Activated CD8-positive, alpha-beta memory T cell treated with anti-CD3 and anti-CD28 coated beads, Interleukin-2, amount 50 U/mL, for 4 hours (primary cell): ENCODE results near the gene SCIMP.
"Not testable (repeated sequence)": the region's sequence is repeated elsewhere in the genome, so short reads cannot be mapped to it uniquely, and the experiment has no call there.

Experiments used
- DNase-seq: peaks from one replicate; pipeline ENCODE4 v3.0.0-alpha.2; 2020

The SCIMP gene

DNA sequence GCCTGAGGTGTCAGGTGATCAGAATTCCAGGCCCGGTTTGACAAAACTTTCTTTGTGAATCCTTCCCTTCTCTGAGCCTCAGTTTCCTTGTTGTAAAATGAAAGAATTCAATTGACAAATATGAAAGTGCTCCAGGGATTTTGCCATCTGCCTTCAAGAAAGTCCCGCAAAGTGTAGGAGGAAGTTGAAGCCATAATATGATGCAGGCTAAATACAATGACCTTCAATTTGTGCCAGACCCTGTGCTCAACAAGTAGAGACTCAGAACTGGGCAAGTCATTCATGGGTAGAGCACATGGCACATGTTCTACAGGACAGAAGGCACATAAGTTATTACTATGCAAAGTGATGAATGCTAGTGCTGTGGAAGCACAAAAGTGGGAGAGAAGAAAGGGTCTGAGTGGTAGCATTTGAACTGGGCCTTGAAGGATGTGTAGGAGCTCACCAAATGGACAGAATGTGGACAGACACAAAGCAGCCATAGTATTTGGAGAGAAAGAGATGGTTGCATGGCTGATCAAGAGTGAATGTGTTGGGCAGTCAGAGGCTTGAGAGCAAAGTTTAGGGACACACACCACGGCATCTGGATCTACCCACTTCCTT is 2.4 kb upstream of the SCIMP start:
- DNase-seq: no peak

DNA sequence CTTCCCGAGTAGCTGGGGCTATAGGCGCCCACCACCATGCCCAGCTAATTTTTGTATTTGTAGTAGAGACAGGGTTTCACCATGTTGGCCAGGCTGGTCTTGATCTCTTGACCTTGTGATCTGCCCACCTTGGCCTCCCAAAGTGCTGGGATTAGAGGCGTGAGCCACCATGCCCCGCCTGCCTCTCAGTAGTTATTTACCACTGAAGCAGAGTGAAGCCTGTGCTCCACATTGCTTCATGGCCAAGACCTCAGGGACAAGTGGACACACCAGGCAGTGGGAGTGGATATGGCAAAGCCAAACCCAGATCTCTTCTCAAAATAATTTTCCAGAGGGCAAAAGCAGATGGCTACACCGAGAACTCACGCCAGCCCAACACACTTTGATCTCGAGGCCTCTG is 1.2 kb downstream of the SCIMP start:
- DNase-seq: not testable (repeated sequence)

DNA sequence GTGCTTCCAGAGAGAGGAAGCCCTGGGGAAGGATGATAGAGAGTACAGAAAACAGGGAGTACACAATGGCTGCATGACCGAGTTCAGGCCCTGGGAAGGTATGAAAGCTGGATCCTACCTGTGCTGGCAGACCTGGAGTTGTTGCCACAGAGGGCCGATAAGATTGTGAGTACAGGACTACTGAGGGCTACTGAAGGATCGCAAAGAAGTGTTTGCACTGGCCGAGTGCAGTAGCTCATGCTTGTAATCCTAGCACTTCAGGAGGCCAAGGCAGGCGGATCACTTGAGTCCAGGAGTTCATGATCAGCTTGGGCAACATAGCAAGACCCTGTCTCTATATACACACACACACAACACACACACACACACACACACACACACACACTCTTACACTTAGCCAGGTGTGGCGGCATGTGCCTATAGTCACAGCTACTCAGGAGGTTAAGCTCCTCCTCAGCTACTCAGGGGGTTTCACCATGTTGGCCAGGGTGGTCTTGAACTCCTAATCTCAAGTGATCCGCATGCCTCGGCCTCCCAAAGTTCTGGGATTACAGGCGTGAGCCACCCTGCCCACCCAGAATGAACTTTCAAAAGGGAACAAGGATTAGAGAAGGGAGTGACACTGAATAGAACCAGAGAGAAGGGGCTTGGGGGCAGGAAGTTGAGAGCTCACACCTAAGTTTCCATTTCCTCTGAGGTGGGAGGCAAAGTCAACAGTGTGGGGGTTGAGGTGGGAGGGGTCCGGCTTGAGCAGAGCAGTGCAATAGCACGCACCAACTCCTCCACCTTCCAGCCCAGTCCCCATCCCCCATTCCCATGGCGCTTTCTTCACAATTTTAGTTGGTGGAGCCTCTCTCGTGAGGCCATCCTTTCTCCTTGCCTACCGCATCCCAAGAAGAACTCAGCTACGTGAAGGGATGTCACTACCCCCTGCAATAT is 7.5 kb downstream of the SCIMP start:
- DNase-seq: peak; percentile 44

DNA sequence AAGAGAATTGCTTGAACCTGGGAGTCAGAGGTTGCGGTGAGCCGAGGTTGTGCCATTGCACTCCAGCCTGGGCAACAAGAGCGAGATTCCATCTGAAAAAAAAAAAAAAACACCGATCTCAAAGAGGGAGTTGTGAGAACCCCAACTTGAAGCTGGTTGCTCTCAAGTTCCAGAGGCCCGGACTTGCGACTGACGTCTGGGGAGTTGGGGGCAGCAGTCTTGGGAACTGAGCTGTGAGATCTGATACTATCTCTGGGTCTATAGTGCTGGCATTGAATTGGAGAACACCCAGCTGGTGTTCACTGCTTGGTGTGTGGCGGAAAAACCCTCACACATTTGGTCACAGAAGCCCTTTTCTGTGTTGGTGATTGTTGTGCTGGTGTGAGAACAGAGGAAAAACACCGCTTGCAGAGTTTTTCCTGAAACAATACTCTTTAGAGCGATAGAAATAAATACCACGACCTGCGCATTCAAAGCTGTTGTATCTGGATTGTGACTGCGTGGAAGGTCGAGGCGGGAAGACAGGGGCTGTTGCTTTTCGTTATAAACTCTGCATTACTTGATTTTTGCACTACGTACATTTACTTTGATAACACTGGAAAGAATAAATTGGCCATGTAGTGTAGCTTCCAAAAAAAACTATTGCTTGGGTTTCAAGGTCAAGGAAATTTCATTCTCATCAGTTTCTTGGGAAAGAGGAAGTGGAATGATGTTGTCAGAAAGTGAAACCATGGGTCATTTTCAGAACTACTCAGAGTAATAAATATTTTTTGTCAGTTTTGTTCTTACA is 8.8 kb downstream of the SCIMP start:
- no peak for DNase-seq

DNA sequence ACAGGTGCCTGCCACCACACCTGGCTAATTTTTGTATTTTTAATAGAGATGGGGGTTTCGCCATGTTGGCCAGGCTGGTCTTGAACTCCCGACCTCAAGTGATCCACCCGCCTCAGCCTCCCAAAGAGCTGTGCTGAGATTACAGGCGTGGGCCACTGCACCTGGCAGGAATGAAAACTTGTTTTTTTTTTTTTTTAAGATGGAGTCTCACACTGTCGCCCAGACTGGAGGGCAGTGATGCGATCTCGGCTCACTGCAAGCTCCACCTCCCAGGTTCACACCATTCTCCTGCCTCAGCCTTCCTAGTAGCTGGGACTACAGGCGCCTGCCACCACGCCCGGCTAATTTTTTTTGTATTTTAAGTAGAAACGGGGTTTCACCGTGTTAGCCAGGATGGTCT is 12.7 kb downstream of the SCIMP start:
- DNase-seq: not testable (repeated sequence)

DNA sequence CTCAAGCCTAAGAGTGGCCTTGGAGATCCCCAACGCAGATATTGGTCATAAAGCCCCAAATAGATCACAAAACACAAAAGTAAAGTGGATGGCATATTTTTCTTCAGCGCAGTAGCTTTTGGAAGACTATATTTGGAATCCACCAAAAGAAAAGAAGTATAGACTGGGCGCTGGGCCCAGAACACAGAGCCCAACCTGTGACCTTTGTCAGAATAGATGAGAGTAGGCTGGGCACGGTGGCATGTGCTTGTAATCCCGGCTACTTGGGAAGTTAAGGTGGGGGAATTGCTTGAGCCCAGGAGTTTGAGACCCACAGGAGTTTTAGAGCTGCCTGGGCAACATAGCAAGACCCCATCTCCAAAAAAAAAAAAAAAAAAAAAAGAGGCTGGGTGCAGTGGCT is 14.6 kb downstream of the SCIMP start:
- DNase-seq: no peak

DNA sequence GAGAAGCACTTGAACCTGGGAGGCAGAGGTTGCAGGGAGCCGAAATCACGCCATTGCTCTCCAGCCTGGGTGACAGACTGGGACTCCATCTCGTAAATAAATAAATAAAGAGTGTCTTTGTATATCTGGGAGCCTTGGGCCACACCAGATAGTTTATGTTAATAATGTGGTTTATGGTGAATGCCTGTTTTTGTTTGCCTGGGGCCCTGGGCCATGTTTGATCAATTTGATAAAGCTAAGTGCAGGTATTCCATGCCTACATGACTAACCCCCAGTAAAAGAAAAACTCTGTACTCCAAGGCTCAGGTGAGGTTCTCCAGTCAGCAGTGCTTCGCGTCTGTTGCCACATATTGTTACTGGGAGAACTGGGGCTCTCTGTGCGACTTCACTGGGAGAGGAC is 15.1 kb downstream of the SCIMP start:
- DNase-seq: no peak

DNA sequence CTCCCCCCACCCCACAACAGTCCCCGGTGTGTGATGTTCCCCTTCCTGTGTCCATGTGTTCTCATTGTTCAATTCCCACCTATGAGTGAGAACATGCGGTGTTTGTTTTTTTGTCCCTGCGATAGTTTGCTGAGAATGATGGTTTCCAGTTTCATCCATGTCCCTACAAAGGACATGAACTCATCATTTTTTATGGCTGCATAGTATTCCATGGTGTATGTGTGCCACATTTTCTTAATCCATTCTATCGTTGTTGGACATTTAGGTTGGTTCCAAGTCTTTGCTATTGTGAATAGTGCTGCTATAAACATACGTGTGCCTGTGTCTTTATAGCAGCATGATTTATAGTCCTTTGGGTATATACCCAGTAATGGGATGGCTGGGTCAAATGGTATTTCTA is 17.1 kb downstream of the SCIMP start:
- DNase-seq: not testable (repeated sequence)

DNA sequence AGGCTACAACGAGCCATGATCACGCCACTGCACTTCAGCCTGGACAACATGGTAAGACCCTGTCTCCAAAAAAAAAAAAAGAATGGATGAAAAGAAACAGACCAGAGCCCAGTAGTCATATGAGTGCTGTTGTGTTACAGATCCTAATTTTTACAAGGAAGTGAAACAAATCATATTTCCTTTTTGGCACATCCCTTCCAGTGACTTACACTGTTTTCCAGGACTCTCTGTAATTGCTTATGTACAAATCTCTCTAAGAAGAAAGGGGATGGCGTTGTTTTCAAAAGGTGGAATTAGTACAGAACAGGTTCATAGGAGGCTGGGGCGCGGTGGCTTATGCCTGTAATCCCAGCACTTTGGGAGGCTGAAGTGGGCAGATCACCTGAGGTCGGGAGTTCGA is 23.2 kb downstream of the SCIMP start:
- DNase-seq: no peak

DNA sequence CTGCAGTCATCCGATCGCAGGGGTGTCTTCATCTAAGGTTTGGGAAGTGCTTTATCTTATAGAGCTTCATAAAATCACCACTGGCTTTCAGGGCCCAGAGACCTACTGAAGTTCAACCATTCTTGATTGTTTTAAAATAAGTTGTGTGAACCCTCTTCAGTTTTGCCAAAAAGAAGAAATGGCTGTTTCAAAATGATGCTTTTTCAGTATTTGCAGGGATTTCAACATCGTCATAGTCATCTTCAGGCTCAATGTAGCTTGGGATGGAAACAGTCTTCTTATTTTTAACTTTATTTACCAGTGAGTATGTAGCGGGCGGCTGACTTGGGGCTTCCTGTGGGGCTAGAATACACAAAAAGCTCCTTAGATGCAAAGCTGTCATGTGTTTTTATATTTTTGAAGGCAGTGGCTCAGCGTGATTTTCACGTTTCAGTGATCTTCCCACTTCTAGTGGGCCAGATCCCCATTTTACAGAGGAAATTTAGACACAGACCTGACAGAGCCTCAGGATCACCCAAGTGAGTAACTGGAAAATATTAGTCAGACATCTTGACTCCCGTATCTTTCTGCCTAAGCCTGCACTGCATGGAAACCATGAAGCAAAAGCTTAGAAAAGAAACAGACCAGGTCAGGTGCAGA is 23.9 kb downstream of the SCIMP start:
- DNase-seq: no peak

DNA sequence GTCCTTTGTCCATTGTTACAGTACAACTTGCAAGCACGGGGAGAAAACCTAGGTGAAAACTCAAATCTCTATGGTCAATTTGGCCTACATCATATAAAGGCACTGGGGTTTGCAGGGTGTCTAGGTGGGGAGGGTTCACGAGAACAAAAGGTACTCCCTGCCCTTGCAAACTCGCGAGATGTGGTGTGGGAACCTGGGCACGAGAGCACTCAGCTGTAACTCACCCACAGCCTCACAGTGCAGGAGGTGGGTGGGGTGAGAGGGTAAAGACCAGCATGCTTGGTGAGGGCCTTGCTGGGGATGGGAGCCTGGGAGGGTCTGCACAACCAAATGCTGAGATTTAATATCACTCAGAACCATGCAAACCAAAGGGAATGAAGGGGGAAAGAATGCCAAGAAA is 24.6 kb downstream of the SCIMP start:
- DNase-seq: no peak

DNA sequence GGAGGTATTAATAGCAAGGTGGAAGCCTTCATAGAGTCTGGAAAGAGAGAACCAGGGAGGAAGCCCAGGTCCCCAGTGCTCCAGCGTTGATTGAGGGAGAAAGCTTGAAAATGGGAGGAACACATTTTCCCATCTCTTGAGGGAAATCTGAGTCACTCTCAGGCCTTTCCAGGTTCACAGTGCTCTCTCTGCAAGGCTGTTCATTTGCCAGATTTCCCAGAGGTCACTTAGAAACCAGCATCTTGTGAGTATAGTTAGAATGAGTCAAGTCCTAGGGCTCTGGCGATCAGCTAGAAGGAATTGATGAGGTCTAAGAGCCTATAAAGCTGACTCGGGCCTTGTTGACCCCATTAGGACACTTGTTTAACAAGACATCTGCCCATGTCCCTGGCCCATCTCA is 25.3 kb downstream of the SCIMP start:
- DNase-seq: no peak

DNA sequence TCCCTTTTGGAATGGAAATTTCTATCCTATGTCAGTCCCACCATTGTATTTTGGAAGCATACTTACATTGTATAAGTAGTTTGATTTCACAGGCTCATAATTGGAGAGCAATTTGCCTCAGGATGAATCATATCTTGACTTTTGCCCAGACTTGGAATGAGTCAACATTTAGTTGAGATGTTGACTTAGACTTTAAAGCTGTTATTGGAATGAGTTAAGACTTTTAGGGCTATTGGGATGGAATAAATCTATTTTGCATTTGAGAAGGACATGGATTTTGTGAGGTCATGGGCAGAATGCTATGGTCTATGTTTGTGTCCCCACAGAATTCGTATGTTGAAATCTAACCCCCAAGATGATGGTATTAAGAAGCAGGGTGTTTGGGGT is 30.8 kb downstream of the SCIMP start:
- DNase-seq: no peak

DNA sequence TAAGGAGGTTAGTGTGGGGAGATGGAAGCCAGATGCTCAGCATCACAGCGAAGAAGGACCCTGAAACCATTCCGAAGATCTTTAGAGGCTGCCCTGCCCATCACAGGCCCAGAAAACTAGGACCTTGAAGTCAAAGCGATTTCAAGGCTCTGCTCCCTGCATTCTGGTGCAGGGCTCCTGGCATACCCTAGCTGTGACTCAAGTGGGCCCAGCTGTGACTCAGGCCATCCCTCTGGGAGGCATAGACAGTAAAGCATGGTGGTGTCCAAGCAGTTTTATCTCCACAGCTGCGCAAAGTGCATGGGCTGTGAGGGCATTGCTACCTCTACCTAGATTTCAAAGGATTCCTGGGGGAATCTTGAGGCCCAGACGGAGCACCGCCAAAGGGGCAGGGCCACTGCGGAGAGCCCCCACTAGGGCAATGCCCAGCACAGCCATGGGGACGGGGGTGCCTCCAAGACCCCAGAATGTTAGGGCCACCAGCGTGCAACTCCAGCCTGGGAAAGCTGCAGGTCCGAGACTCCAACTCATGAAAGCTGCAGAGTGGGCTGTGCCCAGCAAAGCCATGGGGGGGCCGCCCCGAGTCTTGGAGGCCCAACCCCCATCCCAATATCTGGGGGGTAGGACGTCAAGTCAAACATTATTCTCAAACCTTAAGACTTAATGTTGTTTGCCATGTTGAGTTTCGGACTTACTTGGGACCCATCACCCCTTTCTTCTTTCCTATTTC is 31.3 kb downstream of the SCIMP start:
- no peak for DNase-seq

DNA sequence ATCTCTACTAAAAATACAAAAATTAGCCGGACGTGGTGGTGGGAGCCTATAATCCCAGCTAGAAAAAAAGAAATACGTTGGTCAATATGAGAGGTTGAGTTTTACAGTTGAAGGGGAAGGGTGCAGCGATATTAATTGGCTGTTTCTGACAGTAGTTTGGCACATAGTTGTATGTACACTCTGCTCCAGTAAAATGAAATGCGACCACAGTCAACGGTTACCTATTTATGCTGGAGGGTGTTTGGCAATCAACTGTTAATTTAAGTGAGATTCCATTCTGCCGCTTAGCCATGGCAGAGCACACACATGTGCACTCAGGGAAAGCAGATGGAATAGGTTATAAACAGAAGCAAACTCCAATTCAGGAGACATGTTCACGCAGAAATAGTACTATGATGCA is 33.6 kb downstream of the SCIMP start:
- no peak for DNase-seq

DNA sequence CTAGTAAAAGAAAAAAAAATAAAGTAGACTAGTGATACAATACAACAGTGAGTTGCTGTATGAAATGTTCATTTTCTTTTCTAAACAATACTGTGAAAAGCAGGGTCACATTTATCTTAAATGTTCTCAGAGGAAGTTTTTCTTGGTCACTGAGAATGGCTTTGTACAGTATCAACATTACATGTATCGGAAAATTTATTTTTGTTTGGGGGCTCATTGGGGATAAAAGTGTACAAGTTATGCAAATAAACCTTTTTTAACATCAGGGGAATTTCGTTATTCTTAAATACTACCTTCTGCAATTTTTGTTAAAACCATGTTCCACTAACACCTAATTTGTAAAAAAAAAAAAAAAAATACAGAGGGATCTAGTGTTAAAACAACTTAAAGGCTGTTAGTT is 34.3 kb downstream of the SCIMP start:
- DNase-seq: no peak

DNA sequence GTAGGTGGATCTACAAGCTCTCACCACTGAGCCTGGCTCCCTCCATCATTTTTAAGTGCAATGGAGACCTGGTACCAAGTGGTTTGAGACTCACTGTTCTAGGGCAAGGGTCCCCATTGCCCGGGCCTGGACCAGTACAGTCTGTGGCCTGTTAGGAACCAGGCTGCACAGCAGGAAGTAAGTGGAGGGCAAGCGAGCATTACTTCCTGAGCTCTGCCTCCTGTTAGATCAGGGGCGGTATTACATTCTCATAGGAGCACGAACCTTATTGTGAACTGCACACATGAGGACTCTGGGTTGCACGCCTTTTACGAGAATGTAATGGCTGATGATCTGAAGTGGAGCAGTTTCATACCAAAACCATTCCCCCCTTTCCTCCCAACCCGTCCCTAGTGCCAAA is 36.2 kb downstream of the SCIMP start:
- no peak for DNase-seq

DNA sequence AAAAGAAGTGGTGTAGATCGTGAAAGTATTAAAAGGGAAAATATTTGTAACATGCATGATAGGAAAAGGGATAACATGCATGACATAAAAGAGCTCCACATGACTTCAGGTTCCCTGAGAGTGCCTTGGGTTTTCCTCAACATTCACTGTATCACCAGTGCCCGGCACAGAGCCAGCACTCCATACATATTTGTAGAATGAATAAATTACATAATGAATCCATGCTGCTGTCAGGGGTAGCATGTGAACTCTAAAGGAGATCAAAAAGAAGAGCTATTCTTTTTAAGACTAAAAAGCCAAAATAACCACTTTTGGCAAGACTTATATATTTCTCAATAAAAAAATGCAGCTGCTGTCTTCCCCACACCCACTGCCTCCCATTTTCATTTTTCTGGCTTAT is 40.3 kb downstream of the SCIMP start:
- no peak for DNase-seq

DNA sequence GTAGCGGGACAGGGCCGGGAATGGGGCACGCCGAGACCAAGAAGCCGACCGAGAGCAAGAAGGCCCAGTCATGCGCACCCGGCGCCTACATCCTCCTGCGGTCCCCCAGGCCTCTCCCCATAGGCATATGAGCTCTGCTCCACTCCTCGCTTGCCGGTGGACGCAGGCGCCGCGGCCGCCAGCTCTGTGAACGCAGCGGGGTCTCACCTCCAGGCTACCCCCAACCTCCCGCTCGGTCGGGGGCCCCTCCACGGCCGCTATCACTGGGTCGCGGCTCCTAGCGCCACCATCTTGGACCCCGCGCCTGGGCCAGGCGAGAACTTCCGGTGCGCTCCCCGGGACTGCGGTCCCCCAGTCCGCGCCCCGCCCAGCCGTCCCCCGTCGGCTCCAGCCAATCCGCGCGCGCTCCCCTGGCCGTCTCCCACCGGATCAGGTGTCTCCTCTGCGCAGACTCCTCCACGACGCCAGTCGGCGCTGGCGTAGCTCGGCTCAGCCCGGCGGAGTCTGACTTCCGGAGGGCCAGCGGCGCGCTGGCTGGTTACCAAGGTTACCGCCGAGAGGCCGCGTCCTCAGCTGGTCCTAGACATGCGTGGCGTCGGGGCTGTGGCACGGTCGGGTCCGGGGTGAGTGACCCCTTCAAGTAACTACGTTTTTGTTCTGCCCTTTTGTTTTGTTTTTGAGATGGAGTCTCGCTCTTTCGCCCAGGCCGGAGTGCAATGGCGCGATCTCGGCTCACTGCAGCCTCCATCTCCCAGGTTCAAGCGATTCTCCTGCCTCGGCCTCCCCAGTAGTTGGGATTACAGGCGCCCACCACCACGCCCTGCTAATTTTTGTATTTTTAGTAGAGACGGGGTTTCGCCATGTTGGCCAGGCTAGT is 42.9 kb downstream of the SCIMP start, which contains the start of gene ZNF594:
ZNF594 (minus strand) TSS at position 328 of the 877 bp plus-strand sequence. CDS start 7,612 bp downstream, outside the sequence.
- DNase-seq: peak; percentile 97

DNA sequence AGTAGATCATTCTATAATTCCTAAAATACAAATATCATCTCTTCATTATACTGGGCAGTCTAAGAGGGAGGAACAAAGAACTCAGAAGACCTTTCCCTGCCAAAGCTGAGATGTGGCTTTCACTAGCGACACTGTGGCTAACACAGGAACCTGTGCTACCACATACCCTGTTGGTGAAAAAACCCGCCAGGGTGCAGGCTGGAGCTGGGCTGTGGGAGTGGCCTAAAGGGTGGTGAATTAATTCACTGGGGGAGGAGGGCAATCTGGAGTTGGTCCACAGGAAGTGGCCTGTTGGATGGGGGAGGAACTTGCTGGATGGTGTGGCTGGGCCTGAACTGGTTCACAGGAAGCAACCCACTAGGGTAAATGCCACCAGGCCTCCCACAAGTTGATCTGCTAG is 50.4 kb downstream of the SCIMP start:
- no peak for DNase-seq

DNA sequence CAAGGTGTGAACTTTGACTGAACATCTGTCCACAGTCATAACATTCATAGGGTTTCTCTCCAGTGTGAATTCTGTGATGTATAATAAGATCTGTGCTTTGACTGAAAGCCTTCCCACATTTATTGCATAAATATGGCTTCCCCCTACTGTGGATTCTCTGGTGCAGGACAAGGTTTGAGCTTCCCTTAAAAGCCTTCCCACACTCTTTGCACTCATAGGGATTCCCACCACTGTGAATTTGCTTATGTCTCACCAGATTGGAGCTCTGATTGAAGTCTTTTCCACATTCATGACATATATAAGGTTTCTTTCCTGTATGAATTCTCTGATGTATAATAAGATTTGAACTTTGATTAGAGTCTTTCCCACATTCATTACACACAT is 51.3 kb downstream of the SCIMP start:
- no peak for DNase-seq
